ENCODE results near the gene MRPL16.

The MRPL16 gene

DNA sequence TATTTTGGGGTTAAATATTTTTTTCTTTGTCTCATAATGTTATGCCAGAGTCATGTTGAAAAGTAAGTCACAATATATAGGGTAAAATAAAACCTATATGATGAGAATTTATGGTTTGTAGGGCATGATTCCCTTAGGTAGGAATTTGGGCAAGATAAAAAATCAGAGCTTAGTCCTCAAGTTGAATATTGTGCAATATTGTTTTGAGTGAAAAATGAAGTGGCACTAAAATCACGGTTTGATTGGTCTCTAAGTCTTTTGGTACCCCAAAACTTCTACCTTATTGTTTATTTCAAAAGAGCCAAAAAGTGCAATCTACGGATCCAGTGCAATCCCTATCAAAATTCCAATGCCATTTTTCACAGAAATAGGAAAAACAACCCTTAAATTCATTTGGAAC, 1.6 kb upstream of the MRPL16 start:
- H3K4me3 ChIP-seq (replicated peaks; ENCODE audit: low read depth, low read length), result no peak overlapping the region
- TF ChIP-seq, protein P1, sequence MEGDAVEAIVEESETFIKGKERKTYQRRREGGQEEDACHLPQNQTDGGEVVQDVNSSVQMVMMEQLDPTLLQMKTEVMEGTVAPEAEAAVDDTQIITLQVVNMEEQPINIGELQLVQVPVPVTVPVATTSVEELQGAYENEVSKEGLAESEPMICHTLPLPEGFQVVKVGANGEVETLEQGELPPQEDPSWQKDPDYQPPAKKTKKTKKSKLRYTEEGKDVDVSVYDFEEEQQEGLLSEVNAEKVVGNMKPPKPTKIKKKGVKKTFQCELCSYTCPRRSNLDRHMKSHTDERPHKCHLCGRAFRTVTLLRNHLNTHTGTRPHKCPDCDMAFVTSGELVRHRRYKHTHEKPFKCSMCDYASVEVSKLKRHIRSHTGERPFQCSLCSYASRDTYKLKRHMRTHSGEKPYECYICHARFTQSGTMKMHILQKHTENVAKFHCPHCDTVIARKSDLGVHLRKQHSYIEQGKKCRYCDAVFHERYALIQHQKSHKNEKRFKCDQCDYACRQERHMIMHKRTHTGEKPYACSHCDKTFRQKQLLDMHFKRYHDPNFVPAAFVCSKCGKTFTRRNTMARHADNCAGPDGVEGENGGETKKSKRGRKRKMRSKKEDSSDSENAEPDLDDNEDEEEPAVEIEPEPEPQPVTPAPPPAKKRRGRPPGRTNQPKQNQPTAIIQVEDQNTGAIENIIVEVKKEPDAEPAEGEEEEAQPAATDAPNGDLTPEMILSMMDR (IDR thresholded peaks at IDR 0.05; ENCODE audit: low read length, missing control alignments), result no peak
- DNase-seq (ENCODE audit: low read depth), result no peak

- TF ChIP-seq, protein P1 (IDR thresholded peaks at IDR 0.05; ENCODE audit: low read length, missing control alignments), result no peak
- no peak for DNase-seq (ENCODE audit: low read depth)
- peak overlapping the region; percentile 86 for H3K4me3 ChIP-seq (replicated peaks; ENCODE audit: low read depth, low read length)
These were observed 307 bp upstream of the MRPL16 start for GRCh38 chr11:59810911-59811259.

- TF ChIP-seq, protein P1 (IDR thresholded peaks at IDR 0.05; ENCODE audit: low read length, missing control alignments), result no peak
- DNase-seq (ENCODE audit: low read depth), result no peak
- H3K4me3 ChIP-seq (replicated peaks; ENCODE audit: low read depth, low read length), result no peak overlapping the region
These were observed 3.4 kb downstream of the MRPL16 start for GRCh38 chr11:59807047-59807610.

GRCh38 chr11:59804061-59804460, 6.5 kb downstream of the MRPL16 start:
- no peak for DNase-seq (ENCODE audit: low read depth)
- TF ChIP-seq, protein P1 (IDR thresholded peaks at IDR 0.05; ENCODE audit: low read length, missing control alignments), result no peak

DNA sequence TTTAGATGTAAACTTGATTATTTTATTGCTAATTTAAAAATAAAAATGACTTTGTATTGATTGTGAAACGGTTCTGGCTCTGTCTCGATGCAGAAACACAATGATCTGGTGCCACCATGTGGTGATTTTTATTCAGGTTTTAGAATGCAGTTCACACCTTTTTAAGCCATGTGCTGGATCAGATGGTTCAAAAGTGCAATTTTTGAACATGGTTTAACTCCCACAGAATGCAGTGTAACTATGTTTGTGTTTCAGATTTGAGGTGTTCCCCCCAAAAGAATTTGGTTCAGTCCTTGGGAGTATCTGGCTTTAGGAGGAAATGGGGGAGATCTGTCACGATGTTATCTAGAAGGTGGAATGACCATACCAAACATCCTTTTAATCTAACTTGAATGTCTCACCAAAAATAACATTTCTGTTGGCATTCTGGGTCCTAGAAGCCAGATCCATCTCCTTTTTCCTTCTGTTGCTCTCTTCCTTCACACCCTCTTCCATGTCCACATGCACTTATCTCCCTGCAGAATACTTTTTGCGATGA, 7.9 kb downstream of the MRPL16 start:
- no peak overlapping the region for H3K4me3 ChIP-seq (replicated peaks; ENCODE audit: low read depth, low read length)
- DNase-seq (ENCODE audit: low read depth), result peak; percentile 76
- TF ChIP-seq, protein P1 (IDR thresholded peaks at IDR 0.05; ENCODE audit: low read length, missing control alignments), result peak; percentile 55

More at GRCh38 chr11:59804061-59804460, 6.5 kb downstream of the MRPL16 start:
- H3K4me3 ChIP-seq (replicated peaks; ENCODE audit: low read depth, low read length), result no peak overlapping the region

- peak; percentile 60 for DNase-seq (ENCODE audit: low read depth)
- TF ChIP-seq, protein P1 (IDR thresholded peaks at IDR 0.05; ENCODE audit: low read length, missing control alignments), result no peak
- no peak overlapping the region for H3K4me3 ChIP-seq (replicated peaks; ENCODE audit: low read depth, low read length)
These were observed 8.5 kb downstream of the MRPL16 start for GRCh38 chr11:59801981-59802638.

All from fibroblast of pulmonary artery (primary cell).